Endothelial cell (in vitro differentiated cells): Measurements from ENCODE around the gene CEP44. TPM values are rescaled to one million over a fixed set of nuclear protein-coding genes. Genes with fewer than 3 reads are reported as not detected.

Experiments
- DNase-seq: peaks from one replicate; pipeline ENCODE4 v3.0.0; 2021; ENCODE audit warnings: low spot score
- H3K27ac Mint-ChIP-seq: one replicate; pipeline ENCODE4 v1.8.0; 2021; ENCODE audit warnings: mixed read lengths, inconsistent platforms; ENCODE audit not compliant: unreplicated experiment
- H3K27me3 Mint-ChIP-seq: one replicate; pipeline ENCODE4 v1.8.0; 2021; ENCODE audit warnings: mild to moderate bottlenecking, moderate library complexity, mixed read lengths, inconsistent platforms; ENCODE audit not compliant: unreplicated experiment
- H3K36me3 Mint-ChIP-seq: one replicate; pipeline ENCODE4 v1.8.0; 2021; ENCODE audit warnings: mild to moderate bottlenecking, low read depth, mixed read lengths, inconsistent platforms; ENCODE audit not compliant: unreplicated experiment
- H3K4me1 Mint-ChIP-seq: one replicate; pipeline ENCODE4 v1.8.0; 2021; ENCODE audit warnings: mild to moderate bottlenecking, mixed read lengths, inconsistent platforms; ENCODE audit not compliant: unreplicated experiment
- H3K4me3 Mint-ChIP-seq: one replicate; pipeline ENCODE4 v1.8.0; 2021; ENCODE audit warnings: mild to moderate bottlenecking, mixed read lengths, inconsistent platforms; ENCODE audit not compliant: unreplicated experiment
- H3K9me3 Mint-ChIP-seq: one replicate; pipeline ENCODE4 v1.8.0; 2021; ENCODE audit warnings: mixed read lengths, inconsistent platforms; ENCODE audit not compliant: unreplicated experiment
- total RNA-seq: library from RNA; stranded (reverse); fragmentation: NEBNext Ultra II Directional; extraction: Animal tissue kit (Norgen Biotek cat#: 25700); gene quantifications from one replicate; pipeline ENCODE4 v1.2.1, GENCODE V29; 2021; ENCODE audit not compliant: unreplicated experiment
- TF ChIP-seq, protein P1 (sequence below): fragments of 200-600 bp; sonication (generic); IDR thresholded peaks from one replicate; pipeline ENCODE4 v1.5.0; 2021; ENCODE audit warnings: antibody characterized with exemption; ENCODE audit not compliant: unreplicated experiment

The CEP44 gene
- total RNA-seq, 1 donor from 2014 or later: 9.5 TPM

GRCh38 chr4:174275101-174275500, 8.6 kb upstream of the CEP44 start:
- no peak for DNase-seq
- TF ChIP-seq, protein P1, sequence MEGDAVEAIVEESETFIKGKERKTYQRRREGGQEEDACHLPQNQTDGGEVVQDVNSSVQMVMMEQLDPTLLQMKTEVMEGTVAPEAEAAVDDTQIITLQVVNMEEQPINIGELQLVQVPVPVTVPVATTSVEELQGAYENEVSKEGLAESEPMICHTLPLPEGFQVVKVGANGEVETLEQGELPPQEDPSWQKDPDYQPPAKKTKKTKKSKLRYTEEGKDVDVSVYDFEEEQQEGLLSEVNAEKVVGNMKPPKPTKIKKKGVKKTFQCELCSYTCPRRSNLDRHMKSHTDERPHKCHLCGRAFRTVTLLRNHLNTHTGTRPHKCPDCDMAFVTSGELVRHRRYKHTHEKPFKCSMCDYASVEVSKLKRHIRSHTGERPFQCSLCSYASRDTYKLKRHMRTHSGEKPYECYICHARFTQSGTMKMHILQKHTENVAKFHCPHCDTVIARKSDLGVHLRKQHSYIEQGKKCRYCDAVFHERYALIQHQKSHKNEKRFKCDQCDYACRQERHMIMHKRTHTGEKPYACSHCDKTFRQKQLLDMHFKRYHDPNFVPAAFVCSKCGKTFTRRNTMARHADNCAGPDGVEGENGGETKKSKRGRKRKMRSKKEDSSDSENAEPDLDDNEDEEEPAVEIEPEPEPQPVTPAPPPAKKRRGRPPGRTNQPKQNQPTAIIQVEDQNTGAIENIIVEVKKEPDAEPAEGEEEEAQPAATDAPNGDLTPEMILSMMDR: no peak
- Mint-ChIP-seq H3K27ac (no peak overlapping the region), H3K27me3 (no peaks in the 10 kb centered on the region), H3K36me3 (no peaks in the 10 kb centered on the region), H3K4me3 (no peak overlapping the region), H3K9me3 (no peaks in the 10 kb centered on the region), H3K4me1 (no peaks in the 10 kb centered on the region)

- TF ChIP-seq, protein P1: no peak
- peaks cover 2% of the 10 kb centered on the region for H3K27me3 Mint-ChIP-seq
- H3K27ac Mint-ChIP-seq: no peak overlapping the region
- no peaks in the 10 kb centered on the region for H3K36me3 Mint-ChIP-seq
- peaks cover 3% of the 10 kb centered on the region for H3K4me1 Mint-ChIP-seq
- H3K4me3 Mint-ChIP-seq: no peak overlapping the region
- no peak for DNase-seq
- H3K9me3 Mint-ChIP-seq: no peaks in the 10 kb centered on the region
Observed at GRCh38 chr4:174277433-174277832, 6.3 kb upstream of the CEP44 start.

- TF ChIP-seq, protein P1: no peak
- Mint-ChIP-seq H3K4me1 (peaks cover 10% of the 10 kb centered on the region), H3K36me3 (no peaks in the 10 kb centered on the region), H3K27me3 (peaks cover 6% of the 10 kb centered on the region), H3K4me3 (no peak overlapping the region), H3K27ac (no peak overlapping the region), H3K9me3 (no peaks in the 10 kb centered on the region)
- no peak for DNase-seq
Observed at GRCh38 chr4:174278467-174278866, 5.2 kb upstream of the CEP44 start.

- no peaks in the 10 kb centered on the region for H3K9me3 Mint-ChIP-seq
- TF ChIP-seq, protein P1: no peak
- no peaks in the 10 kb centered on the region for H3K36me3 Mint-ChIP-seq
- no peak overlapping the region for H3K27ac Mint-ChIP-seq
- H3K4me1 Mint-ChIP-seq: peaks cover 16% of the 10 kb centered on the region
- H3K4me3 Mint-ChIP-seq: no peak overlapping the region
- H3K27me3 Mint-ChIP-seq: peaks cover 10% of the 10 kb centered on the region
- DNase-seq: no peak
Observed at GRCh38 chr4:174279433-174280155, 4.1 kb upstream of the CEP44 start.

- TF ChIP-seq, protein P1: no peak
- H3K4me1 Mint-ChIP-seq: peaks cover 22% of the 10 kb centered on the region
- no peaks in the 10 kb centered on the region for H3K9me3 Mint-ChIP-seq
- H3K4me3 Mint-ChIP-seq: no peak overlapping the region
- DNase-seq: no peak
- H3K27ac Mint-ChIP-seq: no peak overlapping the region
- H3K27me3 Mint-ChIP-seq: peaks cover 14% of the 10 kb centered on the region
- no peaks in the 10 kb centered on the region for H3K36me3 Mint-ChIP-seq
Observed at GRCh38 chr4:174281182-174281737, 2.5 kb upstream of the CEP44 start.
